ENCODE results near the gene C12orf42.

C12orf42 gene

DNA sequence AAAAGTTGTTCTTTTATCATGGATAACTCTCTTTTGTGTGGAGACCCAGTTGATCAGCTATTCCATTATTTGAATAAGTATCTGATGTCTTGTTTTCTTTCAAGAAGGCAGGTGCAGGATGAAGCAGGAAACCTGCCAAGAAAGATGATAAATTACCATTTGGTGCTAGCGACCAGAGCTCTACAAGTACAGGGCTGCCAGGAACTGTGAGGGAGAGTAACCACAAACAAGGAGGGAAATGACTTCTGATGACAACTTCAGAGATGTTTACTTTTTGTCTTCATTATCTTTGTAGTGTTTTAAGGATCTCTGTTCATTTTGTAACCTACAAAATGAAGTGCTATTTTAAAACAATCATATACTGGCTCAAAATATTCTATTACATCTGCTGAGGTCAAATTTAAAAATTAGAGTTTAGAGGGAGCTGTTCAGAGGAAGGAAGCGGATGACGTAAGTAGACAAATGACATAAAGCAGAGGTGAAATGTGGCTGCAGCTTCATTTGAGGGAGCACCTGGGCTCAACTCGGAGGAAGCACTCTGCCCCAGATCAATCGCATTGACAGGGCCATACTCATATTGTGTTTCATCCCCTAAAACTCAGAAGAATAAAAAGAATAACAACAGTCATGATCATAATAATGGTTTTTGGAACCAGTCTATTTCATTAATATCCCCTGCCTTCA lies 226.8 kb downstream of the C12orf42 start:
- TF ChIP-seq, protein P1, sequence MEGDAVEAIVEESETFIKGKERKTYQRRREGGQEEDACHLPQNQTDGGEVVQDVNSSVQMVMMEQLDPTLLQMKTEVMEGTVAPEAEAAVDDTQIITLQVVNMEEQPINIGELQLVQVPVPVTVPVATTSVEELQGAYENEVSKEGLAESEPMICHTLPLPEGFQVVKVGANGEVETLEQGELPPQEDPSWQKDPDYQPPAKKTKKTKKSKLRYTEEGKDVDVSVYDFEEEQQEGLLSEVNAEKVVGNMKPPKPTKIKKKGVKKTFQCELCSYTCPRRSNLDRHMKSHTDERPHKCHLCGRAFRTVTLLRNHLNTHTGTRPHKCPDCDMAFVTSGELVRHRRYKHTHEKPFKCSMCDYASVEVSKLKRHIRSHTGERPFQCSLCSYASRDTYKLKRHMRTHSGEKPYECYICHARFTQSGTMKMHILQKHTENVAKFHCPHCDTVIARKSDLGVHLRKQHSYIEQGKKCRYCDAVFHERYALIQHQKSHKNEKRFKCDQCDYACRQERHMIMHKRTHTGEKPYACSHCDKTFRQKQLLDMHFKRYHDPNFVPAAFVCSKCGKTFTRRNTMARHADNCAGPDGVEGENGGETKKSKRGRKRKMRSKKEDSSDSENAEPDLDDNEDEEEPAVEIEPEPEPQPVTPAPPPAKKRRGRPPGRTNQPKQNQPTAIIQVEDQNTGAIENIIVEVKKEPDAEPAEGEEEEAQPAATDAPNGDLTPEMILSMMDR (IDR thresholded peaks at IDR 0.05): no peak
- Histone ChIP-seq H3K9me3 (ENCODE audit: control insufficient read depth, low read length) (no peaks in the 10 kb centered on the region), H3K27me3 (ENCODE audit: control insufficient read depth, insufficient read depth, low read length) (no peaks in the 10 kb centered on the region), H2AFZ (no peak overlapping the region), H3K4me2 (ENCODE audit: low read length) (no peak overlapping the region), H3K79me2 (no peaks in the 10 kb centered on the region), H3K4me3 (ENCODE audit: low read depth, low read length) (no peak overlapping the region), H3K27ac (no peak overlapping the region), H3K36me3 (ENCODE audit: control insufficient read depth, insufficient read depth, low read length) (no peaks in the 10 kb centered on the region), H3K9ac (no peak overlapping the region), H3K4me1 (no peaks in the 10 kb centered on the region)

DNA sequence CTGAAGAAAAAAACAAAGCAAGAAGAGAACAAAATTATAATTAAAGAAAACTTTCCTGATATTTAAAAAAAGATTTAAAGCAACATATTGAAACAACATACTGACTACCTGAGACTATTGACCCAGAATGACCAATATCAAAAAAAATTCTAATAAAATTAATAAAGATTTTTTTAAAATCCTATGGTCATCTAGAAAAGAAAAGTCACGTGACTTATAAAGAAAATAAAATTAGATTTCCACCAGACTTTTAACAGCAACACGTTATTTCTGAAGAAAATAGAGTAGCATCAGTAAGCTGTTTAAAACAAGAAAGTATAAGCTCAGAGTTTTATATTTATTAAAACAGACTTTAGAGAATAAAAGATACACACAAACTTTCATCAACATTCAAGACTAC lies 238.0 kb downstream of the C12orf42 start:
- no peaks in the 10 kb centered on the region for H3K36me3 ChIP-seq (ENCODE audit: control insufficient read depth, insufficient read depth, low read length)
- H3K27ac ChIP-seq: no peak overlapping the region
- H3K27me3 ChIP-seq (ENCODE audit: control insufficient read depth, insufficient read depth, low read length): no peaks in the 10 kb centered on the region
- no peaks in the 10 kb centered on the region for H3K79me2 ChIP-seq
- TF ChIP-seq, protein P1 (IDR thresholded peaks at IDR 0.05): no peak
- H2AFZ ChIP-seq: no peak overlapping the region
- H3K9ac ChIP-seq: no peak overlapping the region
- H3K4me1 ChIP-seq: no peaks in the 10 kb centered on the region
- no peak overlapping the region for H3K4me3 ChIP-seq (ENCODE audit: low read depth, low read length)
- H3K4me2 ChIP-seq (ENCODE audit: low read length): no peak overlapping the region
- no peaks in the 10 kb centered on the region for H3K9me3 ChIP-seq (ENCODE audit: control insufficient read depth, low read length)

All from parathyroid adenoma (tissue), 2 donors.